ENCODE measurements around the gene KRTAP5-5.

Gene KRTAP5-5

DNA sequence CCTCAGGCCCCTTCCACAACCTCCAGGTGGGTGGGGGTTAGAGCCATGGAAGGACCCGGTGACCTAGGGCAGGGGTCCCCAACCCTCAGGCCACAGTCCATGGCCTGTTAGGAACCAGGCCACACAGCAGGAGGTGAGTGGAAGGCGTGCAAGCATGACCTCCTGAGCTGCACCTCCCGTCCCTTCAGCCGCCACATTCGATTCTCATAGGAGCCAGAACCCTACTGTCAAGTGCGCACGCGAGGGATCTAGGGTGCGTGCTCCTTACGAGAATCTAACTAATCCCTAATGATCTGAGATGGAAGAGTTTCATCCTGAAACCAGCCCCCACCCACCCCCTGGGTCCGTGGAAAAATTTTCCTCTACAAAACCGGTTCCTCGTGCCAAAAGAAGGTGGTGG, 4.0 kb upstream of the KRTAP5-5 start:
- no peaks in the 10 kb centered on the region for H3K79me1 ChIP-seq (ENCODE audit: low read length)
- H2BK5ac ChIP-seq (ENCODE audit: low read depth, low read length, poor library complexity): no peak overlapping the region
- H2AK5ac ChIP-seq (ENCODE audit: low read length): no peak overlapping the region
- no peak overlapping the region for H3K9ac ChIP-seq (ENCODE audit: low read length)
- no peak for DNase-seq
- no peak overlapping the region for H4K91ac ChIP-seq (ENCODE audit: low read depth, low read length)
- H3K36me3 ChIP-seq (ENCODE audit: control insufficient read depth in 1 of 2, insufficient read depth in 2 of 2, low read length in 2 of 2): no peaks in the 10 kb centered on the region
- no peak overlapping the region for H4K12ac ChIP-seq (ENCODE audit: low read depth, low read length)
- no peak overlapping the region for H2BK12ac ChIP-seq (ENCODE audit: low read length)
- no peak overlapping the region for H4K8ac ChIP-seq (ENCODE audit: low read depth, low read length)
- H3K4ac ChIP-seq (ENCODE audit: low read depth, low read length): no peak overlapping the region
- H3K23ac ChIP-seq (ENCODE audit: low read length): no peak overlapping the region
- no peak overlapping the region for H3K18ac ChIP-seq (ENCODE audit: low read length)
- H3K27me3 ChIP-seq (ENCODE audit: insufficient read depth, low read length): no peaks in the 10 kb centered on the region
- H3K4me3 ChIP-seq (ENCODE audit: low read depth, low read length): no peak overlapping the region
- no peaks in the 10 kb centered on the region for H3K9me3 ChIP-seq (ENCODE audit: insufficient read depth, low read depth, low read length)
- H3K27ac ChIP-seq (ENCODE audit: low read depth, low read length): no peak overlapping the region
- no peak overlapping the region for H2AFZ ChIP-seq (ENCODE audit: insufficient read depth, low read length, poor library complexity)
- no peaks in the 10 kb centered on the region for H3K79me2 ChIP-seq (ENCODE audit: control insufficient read depth, insufficient read depth, low read length, poor library complexity)
- WGBS (ENCODE audit: extremely low coverage, insufficient coverage, insufficient read length): no CpG with 5 or more reads among the region's 13 CpGs
- H3K4me2 ChIP-seq (ENCODE audit: low read length): no peak overlapping the region
- no peaks in the 10 kb centered on the region for H3K4me1 ChIP-seq (ENCODE audit: control insufficient read depth in 1 of 2, insufficient read depth in 2 of 2, low read length in 2 of 2)
- no peak overlapping the region for H3K14ac ChIP-seq (ENCODE audit: low read length)
- no peak overlapping the region for H2BK120ac ChIP-seq (ENCODE audit: insufficient read depth, low read length, poor library complexity)

DNA sequence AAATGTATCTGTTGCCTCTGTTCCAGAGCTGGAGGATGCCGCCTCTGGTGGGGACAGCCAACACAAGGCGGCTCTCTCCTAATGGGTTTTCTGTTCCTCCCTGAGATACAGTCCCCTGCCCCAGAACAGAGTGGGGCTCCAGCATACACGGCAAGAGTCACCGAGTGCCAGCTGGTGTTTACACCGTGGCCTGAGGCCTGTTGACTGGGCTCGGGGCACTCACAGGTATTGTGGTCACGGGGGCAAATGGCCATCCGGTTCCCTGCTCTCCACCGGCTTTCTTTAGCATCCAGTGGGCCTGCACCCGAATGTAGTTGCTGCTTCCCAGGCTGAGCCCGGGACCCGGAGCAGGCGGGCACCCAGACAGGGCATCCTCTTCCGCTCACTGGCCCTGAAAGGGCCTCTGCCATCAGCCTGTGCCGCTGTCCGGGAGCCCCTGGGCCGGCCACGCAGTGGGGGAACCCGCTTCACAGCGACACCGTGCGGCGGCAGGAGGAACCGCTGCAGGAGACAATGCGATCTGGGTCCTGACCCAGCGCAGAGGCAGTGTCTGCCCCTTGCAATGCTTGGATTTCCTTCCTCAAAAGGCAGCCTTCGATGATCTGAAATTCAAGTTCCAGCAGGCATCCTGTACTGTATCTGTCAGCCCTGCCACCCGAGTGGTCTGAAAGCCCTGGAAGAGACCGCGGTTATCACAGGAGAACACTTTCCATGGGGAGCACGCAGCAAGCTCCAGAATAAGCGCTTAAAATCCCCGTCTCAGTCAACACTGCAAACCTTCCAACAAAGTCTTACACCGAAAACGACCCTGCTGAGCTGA, 859 bp upstream of the KRTAP5-5 start:
- WGBS (ENCODE audit: extremely low coverage, insufficient coverage, insufficient read length): no CpG with 5 or more reads among the region's 35 CpGs
- no peaks in the 10 kb centered on the region for H3K79me1 ChIP-seq (ENCODE audit: low read length)
- H3K14ac ChIP-seq (ENCODE audit: low read length): no peak overlapping the region
- DNase-seq: peak in 1 of 2 donors; percentile 36
- H3K23ac ChIP-seq (ENCODE audit: low read length): no peak overlapping the region
- H3K27ac ChIP-seq (ENCODE audit: low read depth, low read length): no peak overlapping the region
- H3K18ac ChIP-seq (ENCODE audit: low read length): no peak overlapping the region
- no peaks in the 10 kb centered on the region for H3K4me1 ChIP-seq (ENCODE audit: control insufficient read depth in 1 of 2, insufficient read depth in 2 of 2, low read length in 2 of 2)
- H2BK120ac ChIP-seq (ENCODE audit: insufficient read depth, low read length, poor library complexity): no peak overlapping the region
- no peak overlapping the region for H3K4ac ChIP-seq (ENCODE audit: low read depth, low read length)
- H2AFZ ChIP-seq (ENCODE audit: insufficient read depth, low read length, poor library complexity): no peak overlapping the region
- no peak overlapping the region for H4K91ac ChIP-seq (ENCODE audit: low read depth, low read length)
- H4K12ac ChIP-seq (ENCODE audit: low read depth, low read length): no peak overlapping the region
- no peak overlapping the region for H4K8ac ChIP-seq (ENCODE audit: low read depth, low read length)
- H3K9me3 ChIP-seq (ENCODE audit: insufficient read depth, low read depth, low read length): no peaks in the 10 kb centered on the region
- no peak overlapping the region for H2BK5ac ChIP-seq (ENCODE audit: low read depth, low read length, poor library complexity)
- H2BK12ac ChIP-seq (ENCODE audit: low read length): no peak overlapping the region
- H3K9ac ChIP-seq (ENCODE audit: low read length): no peak overlapping the region
- no peak overlapping the region for H3K4me2 ChIP-seq (ENCODE audit: low read length)
- no peaks in the 10 kb centered on the region for H3K79me2 ChIP-seq (ENCODE audit: control insufficient read depth, insufficient read depth, low read length, poor library complexity)
- no peak overlapping the region for H3K4me3 ChIP-seq (ENCODE audit: low read depth, low read length)
- H3K27me3 ChIP-seq (ENCODE audit: insufficient read depth, low read length): no peaks in the 10 kb centered on the region
- H2AK5ac ChIP-seq (ENCODE audit: low read length): no peak overlapping the region
- H3K36me3 ChIP-seq (ENCODE audit: control insufficient read depth in 1 of 2, insufficient read depth in 2 of 2, low read length in 2 of 2): no peaks in the 10 kb centered on the region

DNA sequence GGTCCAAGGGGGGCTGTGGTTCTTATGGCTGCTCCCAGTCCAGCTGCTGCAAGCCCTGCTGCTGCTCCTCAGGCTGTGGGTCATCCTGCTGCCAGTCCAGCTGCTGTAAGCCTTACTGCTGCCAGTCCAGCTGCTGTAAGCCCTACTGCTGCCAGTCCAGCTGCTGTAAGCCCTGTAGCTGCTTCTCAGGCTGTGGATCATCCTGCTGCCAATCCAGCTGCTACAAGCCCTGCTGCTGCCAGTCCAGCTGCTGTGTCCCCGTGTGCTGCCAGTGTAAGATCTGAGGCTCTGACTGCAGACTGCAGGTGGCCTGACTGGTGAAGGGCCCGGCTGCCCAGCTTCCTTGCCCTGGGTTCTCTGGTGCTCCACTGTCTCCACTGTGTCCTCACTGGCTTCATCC, 696 bp downstream of the KRTAP5-5 start:
- H3K4me3 ChIP-seq (ENCODE audit: low read depth, low read length): no peak overlapping the region
- H3K79me2 ChIP-seq (ENCODE audit: control insufficient read depth, insufficient read depth, low read length, poor library complexity): no peaks in the 10 kb centered on the region
- H2BK5ac ChIP-seq (ENCODE audit: low read depth, low read length, poor library complexity): no peak overlapping the region
- no peak overlapping the region for H2BK120ac ChIP-seq (ENCODE audit: insufficient read depth, low read length, poor library complexity)
- H3K4me2 ChIP-seq (ENCODE audit: low read length): no peak overlapping the region
- H3K18ac ChIP-seq (ENCODE audit: low read length): no peak overlapping the region
- H3K79me1 ChIP-seq (ENCODE audit: low read length): no peaks in the 10 kb centered on the region
- H3K27ac ChIP-seq (ENCODE audit: low read depth, low read length): no peak overlapping the region
- no peak overlapping the region for H4K91ac ChIP-seq (ENCODE audit: low read depth, low read length)
- no peaks in the 10 kb centered on the region for H3K36me3 ChIP-seq (ENCODE audit: control insufficient read depth in 1 of 2, insufficient read depth in 2 of 2, low read length in 2 of 2)
- no peak overlapping the region for H3K23ac ChIP-seq (ENCODE audit: low read length)
- no peak for DNase-seq
- no peak overlapping the region for H3K4ac ChIP-seq (ENCODE audit: low read depth, low read length)
- no peak overlapping the region for H2AFZ ChIP-seq (ENCODE audit: insufficient read depth, low read length, poor library complexity)
- no peak overlapping the region for H4K12ac ChIP-seq (ENCODE audit: low read depth, low read length)
- H2BK12ac ChIP-seq (ENCODE audit: low read length): no peak overlapping the region
- no peak overlapping the region for H3K9ac ChIP-seq (ENCODE audit: low read length)
- H2AK5ac ChIP-seq (ENCODE audit: low read length): no peak overlapping the region
- H3K9me3 ChIP-seq (ENCODE audit: insufficient read depth, low read depth, low read length): peaks cover 2% of the 10 kb centered on the region
- no peaks in the 10 kb centered on the region for H3K4me1 ChIP-seq (ENCODE audit: control insufficient read depth in 1 of 2, insufficient read depth in 2 of 2, low read length in 2 of 2)
- H3K14ac ChIP-seq (ENCODE audit: low read length): no peak overlapping the region
- peaks cover 2% of the 10 kb centered on the region for H3K27me3 ChIP-seq (ENCODE audit: insufficient read depth, low read length)
- no CpG with 5 or more reads among the region's 2 CpGs for WGBS (ENCODE audit: extremely low coverage, insufficient coverage, insufficient read length)
- H4K8ac ChIP-seq (ENCODE audit: low read depth, low read length): no peak overlapping the region

DNA sequence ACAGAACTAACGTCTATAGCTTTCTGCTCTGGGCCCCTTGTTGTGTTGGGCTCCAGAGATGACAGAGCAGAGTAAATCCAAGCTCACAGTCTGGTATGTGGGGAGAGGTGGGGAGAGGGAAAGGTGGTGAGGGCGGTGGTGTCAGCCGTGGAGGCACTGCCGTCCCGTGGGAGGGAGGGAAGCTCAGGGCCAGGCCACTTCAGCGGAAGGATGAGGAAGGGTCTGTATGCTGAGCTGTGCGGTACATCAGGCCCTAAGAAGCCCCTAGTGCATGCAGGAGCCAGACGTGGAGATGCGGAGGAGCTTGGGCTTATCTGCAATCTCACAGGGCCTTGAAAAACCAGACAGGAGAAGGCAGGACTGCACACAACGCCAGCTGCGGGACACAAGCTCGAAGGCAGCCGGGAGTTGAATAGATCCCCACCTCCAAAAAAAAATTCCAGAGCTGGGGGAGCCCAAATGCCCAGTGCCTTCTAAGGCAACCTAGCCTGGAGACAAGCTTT, 1.5 kb downstream of the KRTAP5-5 start:
- Histone ChIP-seq H2BK12ac (ENCODE audit: low read length) (no peak overlapping the region), H3K79me1 (ENCODE audit: low read length) (no peaks in the 10 kb centered on the region), H2AFZ (ENCODE audit: insufficient read depth, low read length, poor library complexity) (no peak overlapping the region), H3K4ac (ENCODE audit: low read depth, low read length) (no peak overlapping the region), H3K4me2 (ENCODE audit: low read length) (no peak overlapping the region), H4K12ac (ENCODE audit: low read depth, low read length) (no peak overlapping the region), H3K18ac (ENCODE audit: low read length) (no peak overlapping the region), H4K91ac (ENCODE audit: low read depth, low read length) (no peak overlapping the region), H3K4me3 (ENCODE audit: low read depth, low read length) (no peak overlapping the region), H3K27ac (ENCODE audit: low read depth, low read length) (no peak overlapping the region), H3K9me3 (ENCODE audit: insufficient read depth, low read depth, low read length) (peaks cover 2% of the 10 kb centered on the region), H3K36me3 (ENCODE audit: control insufficient read depth in 1 of 2, insufficient read depth in 2 of 2, low read length in 2 of 2) (no peaks in the 10 kb centered on the region), H2AK5ac (ENCODE audit: low read length) (no peak overlapping the region), H2BK120ac (ENCODE audit: insufficient read depth, low read length, poor library complexity) (no peak overlapping the region), H3K14ac (ENCODE audit: low read length) (no peak overlapping the region), H3K9ac (ENCODE audit: low read length) (no peak overlapping the region), H3K23ac (ENCODE audit: low read length) (no peak overlapping the region), H3K4me1 (ENCODE audit: control insufficient read depth in 1 of 2, insufficient read depth in 2 of 2, low read length in 2 of 2) (no peaks in the 10 kb centered on the region), H3K79me2 (ENCODE audit: control insufficient read depth, insufficient read depth, low read length, poor library complexity) (no peaks in the 10 kb centered on the region), H3K27me3 (ENCODE audit: insufficient read depth, low read length) (peaks cover 2% of the 10 kb centered on the region), H4K8ac (ENCODE audit: low read depth, low read length) (no peak overlapping the region), H2BK5ac (ENCODE audit: low read depth, low read length, poor library complexity) (no peak overlapping the region)
- no peak for DNase-seq
- no CpG with 5 or more reads among the region's 13 CpGs for WGBS (ENCODE audit: extremely low coverage, insufficient coverage, insufficient read length)

All from trophoblast cell (in vitro differentiated cells and primary cell).